Measurements from ENCODE around the gene MYO5A. TPM values are rescaled to one million over a fixed set of nuclear protein-coding genes. Genes with fewer than 3 reads are reported as not detected.

The MYO5A gene
- polyA plus RNA-seq, 2 of the 4 experiments (the other 2 are of a cell fraction), result 15.1 to 46.7 TPM

- ATAC-seq (no peak; a peak in 1 of 6 replicates), FAIRE-seq (no peak), DNase-seq (ENCODE audit: low read depth in 1 of 2, low spot score in 1 of 2) (no peak)
- Histone ChIP-seq H3K9me3 (no peaks in the 10 kb centered on the region), H3K4me2 (no peak overlapping the region), H3K4me1 (peaks cover 51% of the 10 kb centered on the region), H3K27ac (no peak overlapping the region), H3K4me3 (no peak overlapping the region)
- CTCF ChIA-PET, result interaction anchor here (1.8 kb wide), 1 partner anchor 10 kb away, joined by 6 read pairs; no protein-coding TSS in a partner anchor
- POLR2A ChIA-PET, result interaction anchor here (1.5 kb wide), 1 partner anchor 9 kb away, joined by 3 read pairs; the partner anchor contains the start of gene ARPP19
- 91% methylated on average over 2 of the region's 2 CpGs for WGBS (ENCODE audit: missing lambda C conversion rate)
- TF ChIP-seq JUN (IDR thresholded peaks at IDR 0.05) (no peak), RFX5 (IDR thresholded peaks at IDR 0.05) (no peak), NFE2L2 (conservative IDR thresholded peaks at IDR 0.05; ENCODE audit: low read length) (no peak), ATOH8 (CRISPR knock-in tag; IDR thresholded peaks at IDR 0.05; ENCODE audit: low read depth) (no peak), RARB (CRISPR knock-in tag; IDR thresholded peaks at IDR 0.05) (no peak), CHD2 (IDR thresholded peaks at IDR 0.05; ENCODE audit: low read length, partially characterized antibody) (no peak), EHF (CRISPR knock-in tag; IDR thresholded peaks at IDR 0.05) (no peak), ZC3H11A (IDR thresholded peaks at IDR 0.05) (no peak), FOSL2 (IDR thresholded peaks at IDR 0.05) (no peak), FOSL2 (CRISPR knock-in tag; IDR thresholded peaks at IDR 0.05) (no peak), SREBF2 (IDR thresholded peaks at IDR 0.05) (no peak), RAD21 (conservative IDR thresholded peaks at IDR 0.05 in 1 of 2, IDR thresholded peaks at IDR 0.05 in 1 of 2) (no peak), KDM1A (IDR thresholded peaks at IDR 0.05; ENCODE audit: low read depth) (no peak), MAX (IDR thresholded peaks at IDR 0.05) (no peak), KDM5A (IDR thresholded peaks at IDR 0.05) (no peak), JUNB (IDR thresholded peaks at IDR 0.05) (no peak), BHLHE40 (IDR thresholded peaks at IDR 0.05; ENCODE audit: low read depth, low read length) (no peak), CHD4 (IDR thresholded peaks at IDR 0.05; ENCODE audit: borderline replicate concordance) (no peak), REST (IDR thresholded peaks at IDR 0.05) (no peak), HOXB5 (CRISPR knock-in tag; IDR thresholded peaks at IDR 0.05) (no peak)
Measured at GRCh38 chr15:52559575-52559974, 30.9 kb upstream of the MYO5A start.

GRCh38 chr15:52559022-52559421 lies 30.3 kb upstream of the MYO5A start:
- CTCF ChIA-PET, result interaction anchor here (0.9 to 1.8 kb wide), 2 partner anchors 10 to 18 kb away, joined by 3 to 6 read pairs; no protein-coding TSS in a partner anchor
- no peak for FAIRE-seq
- Histone ChIP-seq H3K27ac (peak overlapping the region in 1 of 2 experiments; percentile 70; a peak in 1 of 6 replicates), H3K4me2 (no peak overlapping the region; the same call in 2 of the 3 replicates), H3K4me3 (no peak overlapping the region), H3K9me3 (no peaks in the 10 kb centered on the region), H3K4me1 (peaks cover 47% of the 10 kb centered on the region)
- no peak for DNase-seq (ENCODE audit: low read depth in 1 of 2, low spot score in 1 of 2)
- POLR2A ChIA-PET, result interaction anchor here (1.5 kb wide), 1 partner anchor 10 kb away, joined by 3 read pairs; the partner anchor contains the start of gene ARPP19
- no peak for ATAC-seq
- TF ChIP-seq MAX (IDR thresholded peaks at IDR 0.05) (no peak), E2F6 (IDR thresholded peaks at IDR 0.05; ENCODE audit: borderline replicate concordance, low read depth) (no peak), ZC3H11A (IDR thresholded peaks at IDR 0.05) (no peak), KDM5A (IDR thresholded peaks at IDR 0.05) (no peak), ELK1 (IDR thresholded peaks at IDR 0.05; ENCODE audit: low read depth, low read length) (no peak)
- WGBS (ENCODE audit: missing lambda C conversion rate), result 89% methylated on average over 6 of the region's 6 CpGs
